GM18519 (cell line): ENCODE measurements around the gene NACC2.

Experiments used
- ATAC-seq: cut with Tn5 transposase; IDR thresholded peaks from one replicate; pipeline ENCODE4 v1.9.1; 2021; ENCODE audit warnings: mild to moderate bottlenecking, moderate library complexity; ENCODE audit not compliant: unreplicated experiment, low FRiP score

The NACC2 gene

DNA sequence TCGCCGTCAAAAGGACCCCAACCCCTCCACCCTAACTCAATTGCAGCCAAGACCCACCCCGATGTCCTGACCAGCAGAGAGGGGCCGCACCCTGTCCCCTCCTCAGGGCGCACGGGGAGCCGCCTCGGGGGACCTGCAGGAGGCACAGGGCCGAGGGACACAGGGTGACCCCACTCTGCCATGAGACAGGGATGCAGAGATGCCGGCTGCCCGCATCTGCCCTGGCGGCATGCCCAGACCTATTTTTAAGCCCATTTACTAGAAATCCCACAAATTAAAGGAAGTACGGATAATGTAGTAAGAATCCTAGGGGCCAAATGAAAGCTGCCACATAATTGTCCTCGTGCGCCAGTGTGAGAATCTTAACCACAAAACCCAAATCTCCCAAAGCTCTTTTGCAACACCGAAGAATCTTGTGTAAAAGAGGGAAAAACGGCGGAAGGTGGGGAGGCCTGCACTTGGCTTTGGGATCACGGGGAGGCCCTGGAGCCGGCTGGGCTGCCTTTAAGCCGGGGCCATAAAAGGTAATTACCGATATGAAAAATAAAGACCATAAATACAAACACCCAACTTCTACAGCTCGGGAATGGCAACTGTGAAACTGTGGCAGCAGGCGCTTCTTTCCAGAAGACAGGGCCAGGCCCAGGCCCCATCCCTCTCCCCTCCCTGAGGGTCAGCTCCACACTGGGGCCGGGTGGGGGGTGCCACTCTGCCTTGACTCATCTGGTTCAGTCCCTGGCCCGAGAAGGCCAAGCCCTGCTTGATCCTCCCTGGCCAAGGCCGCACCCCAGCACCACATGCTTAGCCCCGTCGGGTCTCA, 35.0 kb downstream of the NACC2 start:
- no peak for ATAC-seq

DNA sequence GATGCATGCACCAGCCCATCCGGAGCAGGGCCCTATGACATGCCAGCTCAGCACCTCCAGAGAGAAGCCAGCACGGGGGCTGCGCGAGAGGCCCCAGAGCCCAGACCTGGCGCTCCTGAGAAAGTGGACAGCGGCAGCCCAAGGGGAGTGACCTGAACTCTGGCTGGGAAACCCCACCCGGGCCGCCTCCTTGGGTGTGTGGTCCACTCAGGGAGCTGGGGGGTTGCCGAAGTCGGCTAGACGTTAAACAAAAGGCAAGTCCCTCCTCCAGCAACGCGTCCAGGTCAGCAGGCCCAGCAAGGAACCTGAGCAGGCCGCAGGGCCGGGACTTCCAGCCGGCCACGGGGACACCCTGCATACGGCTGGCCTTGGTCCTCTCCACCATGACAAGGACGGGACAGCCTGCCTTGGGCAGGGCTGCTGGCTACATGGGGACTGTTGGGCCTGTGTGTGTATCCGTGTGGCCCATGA, 35.7 kb downstream of the NACC2 start:
- ATAC-seq: no peak

DNA sequence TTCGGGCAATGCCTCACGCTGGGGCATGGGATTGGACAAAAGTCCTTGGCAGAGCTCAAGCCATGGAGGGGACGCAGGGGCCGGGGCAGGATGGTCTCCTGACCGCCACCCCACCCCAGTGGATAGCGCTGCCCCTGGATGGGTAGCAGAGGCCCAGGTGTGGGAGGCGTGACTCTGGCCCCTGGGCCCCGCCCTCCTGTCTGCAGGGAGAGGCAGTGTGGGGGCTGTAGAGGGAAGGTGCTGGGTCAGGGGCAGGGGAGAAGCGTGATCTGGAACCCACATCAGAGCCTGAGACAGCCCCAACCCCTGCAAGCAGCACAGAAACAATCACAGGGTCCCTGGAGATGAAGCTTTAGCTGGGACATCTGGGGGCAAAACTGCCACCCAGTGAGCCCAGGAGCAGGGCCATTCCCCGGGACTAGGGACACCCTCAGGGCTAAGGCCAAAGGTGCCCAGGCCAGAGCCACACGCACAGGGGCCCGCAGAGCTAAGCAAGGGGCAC, 36.2 kb downstream of the NACC2 start:
- ATAC-seq: no peak

DNA sequence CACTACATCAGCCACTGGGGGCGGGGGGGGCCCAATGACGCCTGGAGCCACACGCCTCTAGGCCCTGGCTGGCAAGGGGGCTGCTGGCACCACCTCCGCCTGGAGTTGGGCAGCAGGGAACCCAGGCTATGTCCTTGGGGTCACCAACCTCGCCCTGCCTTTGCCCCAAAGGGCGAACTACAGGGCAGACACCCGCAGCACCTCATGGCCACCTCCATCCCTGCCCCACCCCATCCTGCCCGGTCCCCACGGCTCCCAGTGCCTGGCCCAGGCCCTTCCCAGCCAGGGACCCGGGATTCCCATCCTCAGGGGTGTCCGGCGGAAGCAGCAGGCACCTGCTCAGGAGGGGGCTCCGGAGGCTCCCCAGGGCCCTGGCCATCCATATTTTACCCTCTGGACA, 37.0 kb downstream of the NACC2 start:
- ATAC-seq: no peak

DNA sequence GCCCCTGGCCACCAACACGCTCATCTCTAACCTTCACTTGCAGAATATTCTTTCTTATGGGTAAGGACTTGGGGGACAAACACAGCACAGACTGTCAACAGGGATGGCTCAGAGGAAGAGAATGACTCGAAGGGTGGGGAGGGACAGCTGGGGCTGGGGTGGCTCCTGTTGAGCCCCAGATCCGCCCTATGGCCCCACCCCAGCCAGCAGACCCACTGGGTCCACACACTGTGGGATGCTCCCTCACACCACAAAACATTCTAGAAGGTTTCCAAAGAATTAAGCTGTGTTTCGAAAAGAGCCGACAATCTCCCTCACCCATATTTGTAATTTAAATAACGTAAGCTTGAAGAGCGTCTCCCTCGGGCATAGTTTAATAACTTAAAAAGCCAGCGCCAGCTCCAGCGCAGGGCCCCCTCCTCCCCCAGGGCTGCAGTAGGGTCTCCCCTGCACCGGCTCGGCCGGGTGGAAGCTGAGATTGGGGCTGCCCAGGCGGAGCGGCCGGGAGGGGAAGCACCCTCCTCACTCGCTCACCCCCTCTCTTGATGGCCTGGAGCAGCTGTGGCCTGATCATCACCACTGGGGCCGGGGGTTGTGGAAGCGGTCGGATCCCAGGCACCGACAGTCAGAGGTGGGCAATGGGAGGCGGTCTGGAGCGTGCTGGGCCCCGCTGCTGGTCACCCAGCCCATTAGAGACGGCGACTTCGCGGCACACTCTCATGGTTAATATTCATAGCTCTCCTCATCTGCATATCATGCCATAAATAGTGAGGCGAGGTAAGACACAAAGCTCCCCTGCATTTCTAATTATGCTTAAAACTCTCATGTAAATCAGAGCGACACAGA, 37.6 kb downstream of the NACC2 start:
- no peak for ATAC-seq

DNA sequence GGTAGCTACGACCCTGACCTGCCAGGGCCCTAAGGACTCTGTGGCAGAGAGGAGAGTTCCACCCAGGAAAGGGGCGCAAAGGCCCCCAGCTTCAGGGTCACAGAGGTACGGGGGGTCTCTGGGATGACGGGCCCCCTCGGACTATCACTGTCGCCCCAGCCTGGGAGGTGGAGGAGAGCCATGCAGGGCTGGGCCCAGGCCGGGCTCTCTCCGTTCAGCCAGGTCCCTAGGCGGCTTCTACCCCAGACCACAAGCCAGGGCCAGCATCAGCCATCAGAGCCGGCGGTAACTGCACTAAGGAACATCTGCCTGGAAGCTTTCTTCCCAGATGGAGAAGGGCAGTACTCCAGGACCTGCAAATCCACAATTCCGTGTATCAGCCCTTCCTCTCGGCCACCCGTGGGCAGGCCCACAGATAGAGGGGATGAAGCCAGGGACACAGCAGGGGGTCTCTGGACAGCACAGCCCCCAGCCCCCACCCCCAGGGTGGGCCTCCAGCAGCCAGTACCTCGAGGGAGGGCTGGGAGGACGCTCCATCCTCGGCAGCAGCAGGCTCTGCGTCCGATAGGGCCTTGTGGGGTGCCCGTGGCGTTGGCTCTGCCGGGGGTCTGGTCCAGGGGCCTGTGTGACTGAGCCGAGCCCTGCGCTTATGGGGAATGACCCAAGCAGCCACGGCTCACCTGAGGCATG, 38.4 kb downstream of the NACC2 start:
- ATAC-seq: no peak

DNA sequence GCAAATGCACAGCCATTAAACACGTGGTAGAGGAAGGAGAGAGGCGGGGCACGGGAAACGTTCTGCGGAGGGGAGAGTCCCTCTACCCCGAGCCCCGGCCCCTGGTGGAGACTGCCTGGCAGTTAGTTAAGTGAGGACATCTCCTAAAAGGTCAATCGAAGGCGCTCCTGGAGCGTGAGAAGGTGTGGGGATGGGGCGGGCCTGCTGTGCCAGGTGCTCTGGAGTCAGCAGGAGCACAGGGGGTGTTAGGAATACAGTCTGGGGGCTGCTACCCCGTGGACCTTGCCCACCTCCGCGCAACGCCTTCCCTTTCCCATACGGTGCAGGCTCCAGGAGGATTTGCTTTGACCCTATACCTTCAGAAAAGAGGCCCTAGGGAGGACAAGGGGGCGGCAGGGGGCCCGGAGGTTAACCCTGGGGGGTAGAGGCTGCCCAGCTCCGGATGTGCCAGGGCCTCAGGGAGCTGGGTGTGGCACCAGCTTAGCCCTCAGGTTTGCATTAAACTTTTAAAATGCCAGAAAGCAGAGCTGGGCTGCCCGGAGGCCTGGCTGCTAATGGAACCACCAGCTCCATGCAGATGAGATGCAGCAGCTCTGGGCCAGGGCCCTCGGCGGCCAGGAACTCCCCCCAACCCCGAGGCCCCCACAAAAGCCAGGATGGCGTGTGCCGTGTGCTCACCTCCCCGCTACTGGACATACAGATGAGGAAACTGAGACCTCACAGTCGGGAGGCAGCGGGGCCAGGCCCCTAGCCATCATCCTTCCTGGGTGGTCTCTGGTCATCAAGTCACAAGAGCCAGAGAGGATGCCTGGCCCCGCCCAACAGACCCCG, 39.2 kb downstream of the NACC2 start:
- no peak for ATAC-seq

DNA sequence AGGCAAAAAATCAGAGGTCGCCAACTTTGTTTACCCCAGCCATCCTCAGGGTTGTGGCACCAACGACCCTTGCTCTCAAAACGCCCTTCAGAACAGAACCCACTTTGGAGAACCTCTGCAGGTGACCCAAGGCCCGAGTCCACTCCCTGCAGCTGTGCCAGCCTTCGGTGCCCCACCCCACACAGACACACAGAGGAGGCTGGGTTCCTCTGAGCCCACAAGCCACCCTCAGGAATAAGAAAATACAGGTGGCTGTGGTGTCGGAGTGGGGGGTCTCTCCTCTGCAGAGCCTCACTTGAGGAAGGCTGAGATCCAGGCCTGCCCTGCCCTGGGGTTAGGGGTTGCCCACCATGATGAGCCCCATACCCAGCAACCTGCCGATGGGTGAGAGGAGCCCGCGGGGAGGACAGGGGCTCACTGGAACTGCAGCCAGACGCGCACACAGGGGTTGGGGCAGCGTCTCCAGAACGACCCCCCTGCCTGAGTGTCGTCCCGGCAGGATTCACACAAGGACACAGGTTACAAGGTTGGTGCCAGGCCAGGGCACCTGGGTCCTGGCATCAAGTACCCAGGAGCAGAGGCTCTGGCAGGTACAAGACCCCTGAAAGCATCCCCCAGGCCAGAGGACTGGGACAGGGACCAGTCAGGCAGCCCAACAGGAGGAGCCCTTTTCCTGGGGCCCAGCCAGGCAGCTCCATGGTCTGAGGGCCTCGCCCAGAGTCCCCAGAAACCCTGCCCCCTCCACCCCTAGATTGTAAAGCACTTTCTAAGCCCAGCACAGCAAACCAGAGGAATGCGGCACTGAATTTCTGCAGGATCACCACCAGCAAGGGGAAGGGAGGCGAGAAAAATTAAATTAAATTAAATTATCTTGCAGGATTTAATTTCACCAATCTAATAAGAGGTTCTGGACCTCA, 40.0 kb downstream of the NACC2 start:
- ATAC-seq: no peak

DNA sequence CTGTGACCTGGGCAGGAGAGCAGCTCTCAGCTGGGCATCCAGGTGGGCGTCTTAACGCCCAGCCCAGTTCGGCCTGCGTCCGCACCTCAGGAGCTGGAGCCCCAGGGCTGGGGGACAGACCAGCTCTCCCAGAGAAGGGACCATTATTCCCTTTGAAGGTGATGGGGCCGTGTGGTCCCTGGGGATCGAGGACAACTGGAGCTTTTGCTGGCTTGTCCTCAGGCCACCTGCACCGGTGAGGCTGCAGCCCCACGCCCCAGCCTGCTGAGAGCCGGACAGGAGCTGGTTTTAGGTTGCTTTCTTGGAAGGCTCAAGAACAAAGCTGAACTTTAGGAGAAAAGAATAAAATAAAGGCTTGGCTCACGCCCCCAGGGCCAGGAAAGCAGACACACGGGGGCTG, 40.9 kb downstream of the NACC2 start:
- ATAC-seq: no peak

DNA sequence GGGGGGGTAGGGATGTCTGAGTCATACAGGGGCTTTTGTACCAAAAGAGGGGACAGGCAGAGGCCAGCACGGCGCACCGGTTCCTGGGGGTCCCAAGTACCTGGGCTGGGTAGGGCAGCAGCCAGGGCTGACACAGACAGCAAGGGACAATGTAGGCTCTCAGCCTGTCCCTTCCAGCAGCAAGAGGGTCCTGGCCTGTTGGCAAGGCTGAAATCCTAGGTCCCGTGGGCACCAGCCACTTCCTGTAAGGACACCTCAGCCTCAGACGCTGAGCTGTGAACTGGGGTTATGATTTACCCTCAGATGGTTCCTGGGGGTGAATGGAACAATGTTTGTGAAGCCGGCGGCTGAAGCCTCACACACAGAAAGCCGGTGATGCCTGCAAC, 41.3 kb downstream of the NACC2 start:
- no peak for ATAC-seq

DNA sequence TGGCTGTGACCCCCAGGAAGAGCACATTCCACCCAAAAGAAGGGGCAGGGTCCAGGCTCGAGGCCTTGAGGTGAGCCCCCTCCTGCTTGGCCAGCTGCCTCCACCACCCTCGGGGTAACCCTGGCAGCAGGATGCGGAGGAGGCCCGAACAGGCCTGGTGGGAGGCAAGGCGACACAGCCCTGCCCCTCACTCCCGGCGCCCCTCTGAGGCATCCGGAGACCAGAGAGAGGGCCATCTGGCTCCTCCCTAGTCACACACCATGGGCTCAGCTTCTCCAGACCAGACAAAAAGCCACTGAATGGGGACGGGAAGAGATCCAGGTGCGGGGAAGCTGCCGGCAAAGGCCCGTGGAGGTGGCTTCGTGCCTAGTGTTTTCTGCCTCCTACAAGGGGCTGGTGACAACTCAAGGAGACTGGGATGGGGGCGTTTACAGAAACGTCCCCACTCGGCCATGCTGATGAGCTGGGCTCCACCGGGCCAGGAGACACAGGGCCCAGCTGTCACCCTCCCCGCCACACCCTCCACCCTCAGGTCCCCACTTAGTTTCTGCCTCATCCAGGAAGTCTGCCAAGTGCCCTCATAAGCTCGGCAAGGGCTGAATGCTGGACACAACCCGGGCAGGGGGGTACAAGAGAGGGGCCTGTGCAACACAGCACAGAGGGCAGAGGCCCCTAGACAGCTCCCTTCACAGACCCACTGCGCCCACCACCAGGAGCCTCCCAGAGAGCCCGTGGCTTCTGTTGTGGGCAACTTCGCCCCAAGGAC, 41.9 kb downstream of the NACC2 start:
- ATAC-seq: no peak

DNA sequence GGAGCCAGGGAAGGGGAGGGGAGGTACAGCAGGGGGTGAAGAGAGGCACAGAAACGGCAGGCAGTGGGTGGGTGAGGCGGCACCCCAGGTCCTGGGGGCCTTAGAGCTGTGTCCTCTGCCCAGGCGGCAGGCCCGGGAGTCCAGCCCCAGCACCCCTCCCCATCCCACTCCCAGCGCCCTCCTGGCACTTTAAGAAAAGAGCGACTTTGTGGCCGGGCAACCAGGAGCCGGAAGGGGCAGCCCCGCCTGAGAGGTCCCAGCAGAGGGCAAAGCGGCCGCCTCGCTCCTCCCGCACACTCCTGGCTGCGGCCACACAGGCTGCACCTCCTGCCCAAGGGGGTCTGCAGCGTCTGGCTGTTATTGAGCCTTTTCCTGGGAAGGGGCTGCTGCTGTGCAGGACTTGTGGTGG, 42.6 kb downstream of the NACC2 start:
- no peak for ATAC-seq

DNA sequence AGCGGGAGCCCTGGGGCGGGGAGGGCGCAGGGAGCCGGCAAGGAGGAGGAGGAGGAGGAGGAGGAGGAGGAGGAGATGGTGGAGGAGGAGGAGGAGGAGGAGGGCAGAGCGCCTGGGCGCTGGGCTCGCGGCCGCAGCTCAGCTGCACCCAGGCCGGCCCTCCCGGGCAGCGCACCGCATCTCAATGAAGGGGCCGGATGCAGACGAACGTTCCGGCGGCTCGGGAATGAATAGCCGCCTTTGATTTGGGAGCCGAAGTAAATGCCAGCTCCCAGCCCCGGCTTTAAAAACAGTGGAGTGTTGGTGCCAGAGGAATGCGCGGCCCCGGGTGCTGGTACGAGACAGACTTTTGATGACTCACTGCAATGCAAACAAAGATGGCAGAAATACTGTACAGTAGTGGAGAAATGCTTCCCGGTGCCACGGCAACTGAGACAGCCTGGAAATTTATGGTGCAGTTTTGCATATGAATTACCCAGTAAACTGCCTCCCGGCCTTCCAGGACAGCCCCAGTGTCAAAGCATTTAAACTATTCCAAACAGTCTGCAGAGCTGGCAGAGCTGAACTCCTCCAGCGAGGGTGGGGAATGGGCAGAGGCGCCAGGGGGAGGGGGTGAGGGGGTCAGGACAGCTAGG, 43.1 kb downstream of the NACC2 start:
- no peak for ATAC-seq

DNA sequence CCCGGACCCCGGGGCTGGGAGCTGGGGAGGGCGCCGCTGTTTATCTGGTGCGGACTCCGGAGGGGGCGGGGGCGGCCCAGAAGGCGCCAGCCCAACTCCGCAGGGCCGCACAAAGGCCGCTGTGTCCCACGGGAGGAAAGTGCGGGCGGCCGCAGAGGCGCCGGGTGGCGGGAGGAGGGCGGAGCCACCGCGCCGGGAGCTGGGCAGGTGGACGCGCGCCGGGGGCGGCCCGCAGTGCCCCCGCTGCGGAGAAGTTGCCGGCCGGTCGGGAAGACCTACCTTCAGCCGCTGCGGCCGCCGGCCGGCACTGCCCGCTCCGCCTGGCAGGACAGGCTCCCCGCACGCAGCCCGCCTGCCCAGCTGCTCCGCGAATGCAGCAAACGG, 43.6 kb downstream of the NACC2 start:
- no peak for ATAC-seq

DNA sequence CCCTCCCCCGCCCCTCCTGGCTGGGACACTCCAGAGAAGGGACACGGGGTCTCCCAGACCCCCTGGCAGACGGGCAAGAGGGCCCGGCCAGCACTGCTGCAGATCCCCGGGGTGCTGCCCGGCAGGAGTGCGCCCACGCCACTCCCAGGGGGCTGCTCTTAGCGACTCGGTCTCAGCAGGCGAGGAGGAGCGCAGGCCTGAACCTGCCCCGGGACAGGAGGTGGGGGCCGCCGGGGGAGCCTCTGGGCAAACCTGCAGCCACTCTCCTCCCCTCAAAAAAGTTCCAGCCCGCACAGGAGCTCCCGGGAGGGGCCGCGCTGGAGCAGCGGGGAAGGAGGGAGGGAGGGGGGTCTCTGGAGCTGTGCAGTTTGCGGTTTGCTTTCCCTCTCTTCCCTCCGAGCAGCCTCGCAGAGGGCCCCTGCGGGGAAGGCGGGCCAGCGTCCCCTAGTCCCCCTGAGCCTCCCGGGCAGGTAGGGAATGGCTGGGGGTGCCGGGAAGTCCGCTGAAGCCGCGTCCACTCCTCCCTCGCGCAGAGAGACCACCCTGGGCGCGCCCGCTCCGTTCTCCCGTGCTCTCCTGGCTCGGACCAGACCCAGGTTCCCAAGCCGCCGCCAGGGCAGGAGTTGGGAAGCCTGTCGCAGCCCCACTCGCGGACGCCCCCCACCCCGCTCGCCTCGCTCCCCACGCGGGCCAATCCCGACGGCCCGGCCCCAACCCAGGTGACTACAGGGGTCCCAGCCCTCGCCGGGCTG, 44.2 kb downstream of the NACC2 start:
- no peak for ATAC-seq

DNA sequence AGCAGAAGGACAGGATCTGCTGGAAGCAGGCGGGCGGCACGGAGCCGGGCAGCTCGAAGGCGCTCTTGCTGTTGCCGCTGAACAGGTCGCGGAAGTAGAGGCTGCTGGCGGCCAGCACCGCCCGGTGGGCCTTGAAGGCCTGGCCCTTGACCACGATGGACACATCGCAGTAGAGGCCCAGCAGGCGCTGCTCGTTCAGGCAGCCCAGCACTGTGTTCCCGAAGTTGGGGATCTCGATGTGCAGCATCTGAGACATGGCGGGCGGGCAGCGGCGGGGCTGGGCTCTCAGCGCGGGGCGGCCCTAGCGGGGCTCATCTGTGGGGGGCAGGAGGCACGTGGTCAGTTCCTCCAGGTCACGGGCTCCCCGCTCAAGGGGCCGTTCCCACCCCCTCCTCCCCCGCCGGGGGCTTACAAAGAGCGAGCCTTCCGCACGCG, 44.8 kb downstream of the NACC2 start:
- no peak for ATAC-seq
